K562 (cell line): Measurements from ENCODE around the gene CAPZA1. TPM values are rescaled to one million over a fixed set of nuclear protein-coding genes. Genes with fewer than 3 reads are reported as not detected.

Source experiments
- BCLAF1 ChIP-seq, 2 experiments: fragments of 450-650 bp in 1 of 2; IDR thresholded peaks; 2 replicates each; pipeline ENCODE4 v1.6.1; 2011 to 2017; ENCODE audit warnings: low read depth in 2 of 2, antibody characterized with exemption in 1 of 2, borderline replicate concordance in 1 of 2, low read length in 1 of 2, mild to moderate bottlenecking in 1 of 2, mixed read lengths in 1 of 2; ENCODE audit not compliant: control insufficient read depth in 1 of 2
- BDP1 ChIP-seq: IDR thresholded peaks from 3 replicates; pipeline ENCODE4 v1.6.1; 2011; ENCODE audit not compliant: insufficient read length, insufficient read depth
- CBX1 ChIP-seq: sonication (generic); IDR thresholded peaks from 2 replicates; pipeline ENCODE4 v1.6.1; 2016; ENCODE audit warnings: antibody characterized with exemption, low read depth, mild to moderate bottlenecking
- CBX8 ChIP-seq: fragments of 200-600 bp; sonication (generic); IDR thresholded peaks from 2 replicates; pipeline ENCODE4 v1.6.1; 2012; ENCODE audit warnings: borderline replicate concordance, mixed run types, low read depth, mild to moderate bottlenecking, moderate library complexity, mixed read lengths, low read length, control low read depth, inconsistent platforms; ENCODE audit not compliant: poor library complexity, severe bottlenecking; ENCODE audit errors: extremely low read depth
- CHD2 ChIP-seq: IDR thresholded peaks from 2 replicates; pipeline ENCODE4 v1.6.1; 2011; ENCODE audit warnings: low read depth, low read length
- DACH1 ChIP-seq: fragments of 450-650 bp; IDR thresholded peaks from 2 replicates; pipeline ENCODE4 v1.6.1; 2018; ENCODE audit not compliant: partially characterized antibody
- ETS1 ChIP-seq: conservative IDR thresholded peaks from 2 replicates; pipeline ENCODE4 v1.6.1; 2011; ENCODE audit warnings: low read depth, mild to moderate bottlenecking, low read length; ENCODE audit not compliant: control insufficient read depth
- FOXJ2 ChIP-seq: fragments of 200-800 bp; sonication (Bioruptor generic); IDR thresholded peaks from 2 replicates; pipeline ENCODE4 v1.6.1; 2016; ENCODE audit warnings: missing genetic modification characterization, missing compliant biosample characterization
- FOXK1 ChIP-seq: sonication (generic); formaldehyde crosslinking; IDR thresholded peaks from 2 replicates; pipeline ENCODE4 v1.8.0; 2022; ENCODE audit warnings: missing genetic modification reagents, mild to moderate bottlenecking, borderline replicate concordance
- IRF1 ChIP-seq: sonication (generic); formaldehyde crosslinking; IDR thresholded peaks from 2 replicates; pipeline ENCODE4 v1.8.0; 2022; ENCODE audit warnings: missing genetic modification reagents, mild to moderate bottlenecking, borderline replicate concordance
- KLF6 ChIP-seq: fragments of 250-450 bp; sonication (Bioruptor Pico); IDR thresholded peaks from 2 replicates; pipeline ENCODE4 v1.4.0; 2020; ENCODE audit warnings: mild to moderate bottlenecking, moderate library complexity, borderline replicate concordance
- MAZ ChIP-seq, 2 experiments: fragments of 450-650 bp in 1 of 2; sonication (generic) in 1 of 2; formaldehyde crosslinking; IDR thresholded peaks in 1 of 2; conservative IDR thresholded peaks in 1 of 2; 2 replicates each; pipeline versions ENCODE4 v1.4.0 to v1.5.0; 2020; ENCODE audit warnings: mild to moderate bottlenecking in 1 of 2, missing genetic modification reagents in 1 of 2
- NKRF ChIP-seq: fragments of 450-650 bp; IDR thresholded peaks from 2 replicates; pipeline ENCODE4 v1.6.1; 2016; ENCODE audit warnings: borderline replicate concordance
- SPI1 ChIP-seq: IDR thresholded peaks from 2 replicates; pipeline ENCODE4 v1.6.1; 2011; ENCODE audit warnings: low read depth, low read length, control low read depth, borderline replicate concordance
- SRSF7 ChIP-seq: fragments of 200-400 bp; formaldehyde crosslinking; optimal IDR thresholded peaks from 2 replicates; pipeline ENCODE3; 2017; ENCODE audit warnings: mild to moderate bottlenecking, low read depth, low read length
- TBP ChIP-seq: optimal IDR thresholded peaks from 2 replicates; pipeline ENCODE3; 2011; ENCODE audit warnings: low read depth, low read length, improper control_type of control experiment
- TCF7 ChIP-seq: sonication (generic); IDR thresholded peaks from 2 replicates; pipeline ENCODE4 v1.6.1; 2016; ENCODE audit warnings: antibody characterized with exemption, borderline replicate concordance
- ZNF212 ChIP-seq: fragments of 450-650 bp; formaldehyde crosslinking; IDR thresholded peaks from 2 replicates; pipeline ENCODE4 v1.4.0; 2020; ENCODE audit warnings: mild to moderate bottlenecking
- polyA plus RNA-seq, 8 experiments: library from polyadenylated mRNA; depleted of rRNA in 4 of 8; stranded (reverse) in 5 of 8; unstranded in 3 of 8; fragments of >200 nt; fragmentation: Nextera tagmentation in 2 of 8; fragmentation: Illumina TruSeq in 1 of 8; extraction: Ambion mirVana in 2 of 8; extraction: Trizol in 1 of 8; gene quantifications; 2 replicates each; pipeline versions ENCODE4 v1.2.1 to v1.2.3, GENCODE V29; 2011 to 2014; ENCODE audit warnings: inconsistent platforms in 1 of 8, missing spikeins in 1 of 8
- total RNA-seq, 7 experiments: library from RNA; depleted of rRNA in 6 of 7; stranded (reverse); fragments of >200 nt in 6 of 7; fragmentation: Illumina TruSeq in 2 of 7; extraction: Trizol in 2 of 7; gene quantifications; 2 replicates each; pipeline versions ENCODE4 v1.2.1 to v1.2.3, GENCODE V29; 2011 to 2021; ENCODE audit warnings: low replicate concordance in 1 of 7

Gene CAPZA1
- total and polyA plus RNA-seq, 9 of the 15 experiments (the other 6 are each of a cell fraction or from before 2014, with no cell fraction given) = 237 to 1,020 (median 306) TPM

GRCh38 chr1:112700290-112701226, 80.9 kb downstream of the CAPZA1 start (continued):
- TF ChIP-seq CHD2 (peak; percentile 76), ZNF212 (CRISPR knock-in tag) (0 out of 2 replicates have a peak, but pooled peaks have one; percentile 54), KLF6 (CRISPR knock-in tag) (peak; percentile 10; the same call in 1 of the 2 replicates), MAZ (CRISPR knock-in tag; conservative IDR thresholded peaks at IDR 0.05 in 1 of 2, IDR thresholded peaks at IDR 0.05 in 1 of 2) (peak; percentile 98), TCF7 (peak; percentile 68; the same call in 1 of the 2 replicates), NKRF (peak; percentile 34; the same call in 1 of the 2 replicates), SRSF7 (no peak), FOXK1 (CRISPR knock-in tag) (no peak; the same call in 1 of the 2 replicates), SPI1 (peak; percentile 72), DACH1 (peak; percentile 86), BDP1 (no peak), CBX1 (no peak; the same call in 1 of the 2 replicates), ETS1 (no peak; the same call in 1 of the 2 replicates), CBX8 (no peak), TBP (peak; percentile 9), IRF1 (CRISPR knock-in tag) (no peak), FOXJ2 (tag) (no peak), BCLAF1 (IDR thresholded peaks at IDR 0.05; ENCODE audit: borderline replicate concordance in 1 of 2, control insufficient read depth in 1 of 2, low read depth in 2 of 2, low read length in 1 of 2) (peak in 1 of 2 experiments; percentile 82; a peak in 1 of 4 replicates)
